Measurements from ENCODE around the gene SLC66A1.

SLC66A1 gene

DNA sequence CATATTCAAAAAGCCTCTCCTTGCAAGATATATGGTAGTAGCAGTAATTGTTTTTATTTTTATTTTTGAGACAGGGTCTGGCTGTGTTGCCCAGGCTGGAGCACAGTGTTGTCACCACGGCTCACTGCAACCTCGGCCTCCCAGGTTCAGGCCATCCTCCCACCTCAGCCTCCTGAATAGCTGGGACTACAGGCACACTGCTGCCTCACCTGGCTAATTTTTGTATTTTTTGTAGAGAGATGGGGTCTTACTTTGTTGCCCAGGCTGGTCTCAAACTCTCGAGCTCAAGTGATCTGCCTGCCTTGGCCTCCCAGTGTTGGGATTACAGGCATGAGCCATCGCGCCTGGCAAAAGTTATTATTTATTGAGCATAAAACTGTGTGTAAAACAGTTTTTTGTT, 38.4 kb downstream of the SLC66A1 start:
- H4K20me1 ChIP-seq (ENCODE audit: insufficient read depth, low read length) = no peaks in the 10 kb centered on the region
- no peak overlapping the region for H3K4me2 ChIP-seq (ENCODE audit: low read length)
- no peak overlapping the region for H3K27ac ChIP-seq (ENCODE audit: low read length)
- H3K4me1 ChIP-seq (ENCODE audit: low read length) = no peaks in the 10 kb centered on the region
- no peaks in the 10 kb centered on the region for H3K36me3 ChIP-seq (replicated peaks; ENCODE audit: low read depth, low read length)
- no peak overlapping the region for H3K9ac ChIP-seq (ENCODE audit: low read length)
- no peak overlapping the region for H2AFZ ChIP-seq (ENCODE audit: low read depth, low read length)
- H3K79me2 ChIP-seq (ENCODE audit: low read length) = no peaks in the 10 kb centered on the region
- no peaks in the 10 kb centered on the region for H3K9me3 ChIP-seq (ENCODE audit: insufficient read depth, low read length)
- TF ChIP-seq, protein P1, sequence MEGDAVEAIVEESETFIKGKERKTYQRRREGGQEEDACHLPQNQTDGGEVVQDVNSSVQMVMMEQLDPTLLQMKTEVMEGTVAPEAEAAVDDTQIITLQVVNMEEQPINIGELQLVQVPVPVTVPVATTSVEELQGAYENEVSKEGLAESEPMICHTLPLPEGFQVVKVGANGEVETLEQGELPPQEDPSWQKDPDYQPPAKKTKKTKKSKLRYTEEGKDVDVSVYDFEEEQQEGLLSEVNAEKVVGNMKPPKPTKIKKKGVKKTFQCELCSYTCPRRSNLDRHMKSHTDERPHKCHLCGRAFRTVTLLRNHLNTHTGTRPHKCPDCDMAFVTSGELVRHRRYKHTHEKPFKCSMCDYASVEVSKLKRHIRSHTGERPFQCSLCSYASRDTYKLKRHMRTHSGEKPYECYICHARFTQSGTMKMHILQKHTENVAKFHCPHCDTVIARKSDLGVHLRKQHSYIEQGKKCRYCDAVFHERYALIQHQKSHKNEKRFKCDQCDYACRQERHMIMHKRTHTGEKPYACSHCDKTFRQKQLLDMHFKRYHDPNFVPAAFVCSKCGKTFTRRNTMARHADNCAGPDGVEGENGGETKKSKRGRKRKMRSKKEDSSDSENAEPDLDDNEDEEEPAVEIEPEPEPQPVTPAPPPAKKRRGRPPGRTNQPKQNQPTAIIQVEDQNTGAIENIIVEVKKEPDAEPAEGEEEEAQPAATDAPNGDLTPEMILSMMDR (IDR thresholded peaks at IDR 0.05; ENCODE audit: low read depth, low read length) = no peak
- no peak for TF ChIP-seq EZH2phosphoT487 (IDR thresholded peaks at IDR 0.05; ENCODE audit: low read depth)
- H3K27me3 ChIP-seq (ENCODE audit: low read depth, low read length) = no peaks in the 10 kb centered on the region
- no peak overlapping the region for H3K4me3 ChIP-seq (ENCODE audit: low read length)

DNA sequence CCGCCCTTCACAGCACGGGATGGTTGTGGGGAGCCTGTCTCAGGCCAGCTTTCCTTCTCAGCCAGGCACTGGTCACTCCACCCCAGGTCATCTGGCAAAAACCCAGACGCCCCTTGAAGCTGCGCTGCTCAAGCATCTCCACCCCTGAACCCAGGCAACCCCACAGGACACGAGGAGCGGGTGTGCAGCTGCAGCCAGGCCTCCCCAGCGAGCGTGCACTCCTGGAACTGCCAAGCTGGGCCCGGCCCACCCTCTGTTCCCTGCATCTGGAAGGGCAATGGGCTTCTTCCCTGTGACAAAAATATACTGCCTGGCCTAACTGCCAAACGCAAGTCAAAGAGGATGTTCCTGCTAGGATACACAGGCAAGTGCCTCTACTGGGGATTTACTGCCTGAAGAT, 39.7 kb downstream of the SLC66A1 start:
- H3K27me3 ChIP-seq (ENCODE audit: low read depth, low read length) = no peaks in the 10 kb centered on the region
- H3K4me1 ChIP-seq (ENCODE audit: low read length) = no peaks in the 10 kb centered on the region
- no peak overlapping the region for H3K4me3 ChIP-seq (ENCODE audit: low read length)
- H2AFZ ChIP-seq (ENCODE audit: low read depth, low read length) = no peak overlapping the region
- H3K4me2 ChIP-seq (ENCODE audit: low read length) = no peak overlapping the region
- H3K36me3 ChIP-seq (replicated peaks; ENCODE audit: low read depth, low read length) = peaks cover 3% of the 10 kb centered on the region
- TF ChIP-seq, protein P1 (IDR thresholded peaks at IDR 0.05; ENCODE audit: low read depth, low read length) = no peak
- no peak for TF ChIP-seq EZH2phosphoT487 (IDR thresholded peaks at IDR 0.05; ENCODE audit: low read depth)
- no peak overlapping the region for H3K27ac ChIP-seq (ENCODE audit: low read length)
- no peaks in the 10 kb centered on the region for H4K20me1 ChIP-seq (ENCODE audit: insufficient read depth, low read length)
- no peaks in the 10 kb centered on the region for H3K9me3 ChIP-seq (ENCODE audit: insufficient read depth, low read length)
- no peak overlapping the region for H3K9ac ChIP-seq (ENCODE audit: low read length)
- no peaks in the 10 kb centered on the region for H3K79me2 ChIP-seq (ENCODE audit: low read length)

DNA sequence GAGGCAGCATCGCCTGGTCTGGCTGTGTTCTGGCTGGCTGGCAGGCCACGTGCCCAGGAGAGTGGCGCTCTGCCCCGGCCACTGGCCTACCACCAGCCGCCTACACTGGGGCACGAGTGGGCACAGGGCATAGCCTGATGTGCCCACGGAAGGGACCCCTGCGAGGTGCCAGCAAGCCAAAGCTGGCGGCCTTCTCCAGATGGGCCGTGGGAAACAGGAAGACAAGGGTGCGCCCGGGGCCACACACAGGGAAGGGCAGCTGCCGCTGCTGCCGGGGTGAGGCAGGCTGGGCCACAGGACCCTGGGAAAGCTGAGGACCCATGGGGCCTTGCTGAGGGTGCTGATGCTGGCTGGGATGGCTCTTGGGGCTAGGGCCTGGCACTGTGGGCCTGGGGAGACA, 40.7 kb downstream of the SLC66A1 start:
- Histone ChIP-seq H3K27ac (ENCODE audit: low read length) (no peak overlapping the region), H3K79me2 (ENCODE audit: low read length) (no peaks in the 10 kb centered on the region)

DNA sequence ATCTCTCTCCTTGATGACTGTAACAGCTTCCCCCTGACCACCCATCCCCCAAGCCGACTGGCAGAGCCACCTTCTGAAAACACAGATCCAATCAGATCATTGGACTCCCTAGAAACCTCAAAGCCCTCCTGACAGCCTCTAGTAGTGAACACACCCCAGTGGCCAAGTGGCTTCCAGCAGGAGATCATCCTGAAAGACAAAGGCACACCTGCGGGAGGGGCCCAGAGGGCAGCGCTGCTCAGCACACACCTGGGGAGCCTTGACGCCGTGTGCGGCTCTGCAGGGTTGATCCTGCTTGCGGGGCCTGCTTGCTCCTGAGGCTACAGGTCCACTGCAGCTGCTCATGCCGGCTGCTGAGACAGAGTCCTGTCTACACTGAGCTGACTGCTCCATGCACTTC, 41.5 kb downstream of the SLC66A1 start:
- no peaks in the 10 kb centered on the region for H3K4me1 ChIP-seq (ENCODE audit: low read length)
- no peak overlapping the region for H3K4me2 ChIP-seq (ENCODE audit: low read length)
- peaks cover 3% of the 10 kb centered on the region for H3K36me3 ChIP-seq (replicated peaks; ENCODE audit: low read depth, low read length)
- H2AFZ ChIP-seq (ENCODE audit: low read depth, low read length) = no peak overlapping the region
- H3K27me3 ChIP-seq (ENCODE audit: low read depth, low read length) = no peaks in the 10 kb centered on the region
- no peak overlapping the region for H3K27ac ChIP-seq (ENCODE audit: low read length)
- TF ChIP-seq, protein P1 (IDR thresholded peaks at IDR 0.05; ENCODE audit: low read depth, low read length) = no peak
- no peak overlapping the region for H3K4me3 ChIP-seq (ENCODE audit: low read length)
- no peaks in the 10 kb centered on the region for H4K20me1 ChIP-seq (ENCODE audit: insufficient read depth, low read length)
- no peak overlapping the region for H3K9ac ChIP-seq (ENCODE audit: low read length)
- no peaks in the 10 kb centered on the region for H3K79me2 ChIP-seq (ENCODE audit: low read length)
- H3K9me3 ChIP-seq (ENCODE audit: insufficient read depth, low read length) = no peaks in the 10 kb centered on the region

More for the DNA sequence above, 40.7 kb downstream of the SLC66A1 start:
- H3K4me3 ChIP-seq (ENCODE audit: low read length) = no peak overlapping the region
- no peak overlapping the region for H2AFZ ChIP-seq (ENCODE audit: low read depth, low read length)
- H3K9me3 ChIP-seq (ENCODE audit: insufficient read depth, low read length) = no peaks in the 10 kb centered on the region
- H3K9ac ChIP-seq (ENCODE audit: low read length) = no peak overlapping the region
- H3K36me3 ChIP-seq (replicated peaks; ENCODE audit: low read depth, low read length) = peaks cover 3% of the 10 kb centered on the region
- H3K4me2 ChIP-seq (ENCODE audit: low read length) = no peak overlapping the region
- TF ChIP-seq, protein P1 (IDR thresholded peaks at IDR 0.05; ENCODE audit: low read depth, low read length) = no peak
- TF ChIP-seq EZH2phosphoT487 (IDR thresholded peaks at IDR 0.05; ENCODE audit: low read depth) = no peak
- H4K20me1 ChIP-seq (ENCODE audit: insufficient read depth, low read length) = no peaks in the 10 kb centered on the region
- H3K4me1 ChIP-seq (ENCODE audit: low read length) = no peaks in the 10 kb centered on the region
- H3K27me3 ChIP-seq (ENCODE audit: low read depth, low read length) = no peaks in the 10 kb centered on the region

Measured in OCI-LY3 (cell line).